HUES6 (cell line): Measurements from ENCODE around the gene SLC1A4.
A peak's percentile ranks its signal among the peaks of the same experiment; 100 is the strongest.

Source experiments
- H3K27ac ChIP-seq: 2 replicates; pipeline ENCODE4 v1.7.0; 2013; ENCODE audit warnings: low read depth, mild to moderate bottlenecking, low read length, inconsistent platforms
- H3K27me3 ChIP-seq: 2 replicates; pipeline ENCODE4 v1.6.1; 2013; ENCODE audit warnings: low read length; ENCODE audit not compliant: control insufficient read depth, insufficient read depth
- H3K36me3 ChIP-seq: 2 replicates; pipeline ENCODE4 v1.6.1; 2013; ENCODE audit warnings: low read length; ENCODE audit not compliant: control insufficient read depth, insufficient read depth
- H3K4me1 ChIP-seq: 2 replicates; pipeline ENCODE4 v1.6.1; 2013; ENCODE audit warnings: low read length; ENCODE audit not compliant: control insufficient read depth, insufficient read depth
- H3K4me3 ChIP-seq: 2 replicates; pipeline ENCODE4 v1.5.1; 2013; ENCODE audit warnings: low read depth, low read length
- H3K9ac ChIP-seq: one replicate; pipeline ENCODE4 v1.6.1; 2013; ENCODE audit warnings: mild to moderate bottlenecking, low read length
- H3K9me3 ChIP-seq: 2 replicates; pipeline ENCODE4 v1.6.1; 2013; ENCODE audit warnings: low read depth, low read length; ENCODE audit not compliant: control insufficient read depth, insufficient read depth

Gene SLC1A4

DNA sequence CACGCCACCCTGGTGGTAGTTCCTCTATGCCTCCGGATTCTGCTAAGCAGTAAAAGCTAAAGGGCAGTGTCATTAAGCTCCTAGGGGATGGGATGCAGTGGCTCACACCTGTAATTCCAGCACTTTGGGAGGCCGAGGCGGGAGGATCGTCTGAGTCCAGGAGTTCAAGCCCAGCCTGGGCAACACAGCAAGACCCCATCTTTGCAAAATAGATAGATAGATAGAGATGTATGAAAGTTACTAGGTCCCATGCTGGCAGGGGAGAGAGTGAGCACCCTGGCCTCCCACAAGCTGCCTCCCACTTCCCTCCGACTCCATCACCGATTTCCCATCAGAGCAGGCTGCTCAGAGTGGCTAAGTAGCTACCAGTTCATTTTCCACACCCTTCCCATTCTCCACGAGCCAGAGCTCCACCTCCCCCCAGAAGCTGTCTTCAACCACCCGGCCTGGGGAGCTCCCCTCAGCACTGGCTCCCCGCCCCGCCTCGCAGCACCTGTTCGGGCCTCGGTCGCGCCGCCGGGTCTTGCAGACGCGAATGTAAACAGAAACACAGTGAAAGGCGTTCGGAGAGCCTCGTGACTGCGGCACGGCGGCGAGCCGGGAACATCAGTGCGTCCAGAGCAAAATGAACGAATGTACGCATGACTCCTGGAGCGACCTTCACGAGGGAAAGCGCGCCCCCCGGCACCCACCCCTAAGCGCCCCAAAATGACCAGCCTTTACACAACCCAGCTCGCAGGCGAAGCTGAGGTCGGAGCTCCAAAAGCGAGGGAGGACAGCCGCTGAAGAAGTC, 66.4 kb downstream of the SLC1A4 start:
- Histone ChIP-seq H3K9ac (peak overlapping the region; percentile 56), H3K36me3 (no peaks in the 10 kb centered on the region), H3K4me1 (peaks cover 13% of the 10 kb centered on the region), H3K27me3 (peaks cover 4% of the 10 kb centered on the region; the same call in 1 of the 2 replicates), H3K27ac (no peak overlapping the region), H3K9me3 (no peaks in the 10 kb centered on the region), H3K4me3 (peak overlapping the region; percentile 73)

DNA sequence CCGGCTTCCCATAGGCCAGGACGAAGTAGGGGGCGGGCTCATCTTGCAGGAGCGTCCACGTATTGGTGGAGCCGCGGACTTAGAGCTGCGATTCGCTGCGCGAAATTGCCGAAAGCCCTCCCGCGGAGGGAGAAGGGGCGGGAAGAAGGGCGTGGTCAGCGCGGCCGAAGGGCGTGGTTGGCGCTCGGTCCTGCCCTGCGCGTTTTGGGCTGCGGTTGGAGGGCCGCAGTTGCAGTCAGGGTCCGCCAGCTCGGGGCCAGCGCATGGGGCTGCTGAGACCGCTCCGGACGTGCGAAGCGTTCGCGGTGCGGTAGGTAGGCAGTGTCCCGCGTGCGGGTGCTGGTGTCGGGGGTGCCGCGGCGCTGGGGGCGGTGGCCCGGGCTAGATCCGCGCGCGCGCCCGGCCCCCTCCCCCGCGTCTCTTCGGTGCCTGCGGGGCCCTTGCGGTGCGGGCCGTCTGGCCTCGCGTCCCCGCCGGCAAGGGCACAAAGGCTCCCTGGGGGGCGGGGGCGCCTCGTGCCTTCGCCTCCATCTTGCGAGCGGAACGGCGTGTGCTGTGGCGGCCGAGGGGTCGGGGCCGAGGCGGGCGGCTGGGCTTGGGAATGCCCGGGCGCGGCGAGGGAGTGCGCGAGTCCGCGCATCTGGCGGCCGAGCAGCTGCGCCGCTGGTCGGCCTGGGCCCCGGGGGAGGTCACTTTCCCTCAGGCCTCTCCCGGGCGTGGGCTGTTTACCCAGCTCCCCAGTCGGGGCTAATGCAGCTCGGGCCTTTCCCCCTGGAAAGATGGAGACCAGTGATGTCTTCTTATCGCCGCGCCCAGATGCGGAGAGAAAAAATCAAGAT, 67.2 kb downstream of the SLC1A4 start, which contains the start of gene CEP68:
TSS of gene CEP68 (plus strand) at position 202 of the 839 bp plus-strand sequence. CDS start 13,029 bp downstream, outside the sequence.
- H3K36me3 ChIP-seq = no peaks in the 10 kb centered on the region
- H3K4me3 ChIP-seq = peak within 1 kb of the TSS; percentile 73
- no peaks in the 10 kb centered on the region for H3K9me3 ChIP-seq
- peak within 1 kb of the TSS; percentile 76; the same call in 1 of the 2 replicates for H3K27ac ChIP-seq
- H3K4me1 ChIP-seq = peaks cover 13% of the 10 kb centered on the region
- H3K9ac ChIP-seq = peak within 1 kb of the TSS; percentile 76
- peaks cover 4% of the 10 kb centered on the region; the same call in 1 of the 2 replicates for H3K27me3 ChIP-seq

DNA sequence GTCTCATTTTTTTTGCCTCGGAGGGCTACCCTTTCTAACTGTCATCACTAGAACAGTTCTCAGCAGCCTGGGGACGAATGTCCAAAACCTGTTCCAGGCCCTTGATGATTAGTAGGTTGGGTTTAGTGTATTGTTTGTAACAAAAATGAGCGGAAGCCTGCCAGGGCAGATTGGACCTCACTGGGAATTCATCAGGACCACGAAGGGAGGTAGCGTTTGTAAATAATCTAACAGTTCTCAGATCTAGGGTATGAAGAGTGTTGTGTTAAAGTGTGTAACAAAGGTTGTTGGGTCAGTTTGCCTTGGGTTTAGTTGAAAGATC, 67.8 kb downstream of the SLC1A4 start:
- Histone ChIP-seq H3K9ac (peak overlapping the region; percentile 76), H3K27me3 (peaks cover 4% of the 10 kb centered on the region; the same call in 1 of the 2 replicates), H3K4me3 (peak overlapping the region; percentile 73), H3K4me1 (peaks cover 13% of the 10 kb centered on the region), H3K9me3 (no peaks in the 10 kb centered on the region), H3K36me3 (no peaks in the 10 kb centered on the region), H3K27ac (peak overlapping the region; percentile 76; the same call in 1 of the 2 replicates)

DNA sequence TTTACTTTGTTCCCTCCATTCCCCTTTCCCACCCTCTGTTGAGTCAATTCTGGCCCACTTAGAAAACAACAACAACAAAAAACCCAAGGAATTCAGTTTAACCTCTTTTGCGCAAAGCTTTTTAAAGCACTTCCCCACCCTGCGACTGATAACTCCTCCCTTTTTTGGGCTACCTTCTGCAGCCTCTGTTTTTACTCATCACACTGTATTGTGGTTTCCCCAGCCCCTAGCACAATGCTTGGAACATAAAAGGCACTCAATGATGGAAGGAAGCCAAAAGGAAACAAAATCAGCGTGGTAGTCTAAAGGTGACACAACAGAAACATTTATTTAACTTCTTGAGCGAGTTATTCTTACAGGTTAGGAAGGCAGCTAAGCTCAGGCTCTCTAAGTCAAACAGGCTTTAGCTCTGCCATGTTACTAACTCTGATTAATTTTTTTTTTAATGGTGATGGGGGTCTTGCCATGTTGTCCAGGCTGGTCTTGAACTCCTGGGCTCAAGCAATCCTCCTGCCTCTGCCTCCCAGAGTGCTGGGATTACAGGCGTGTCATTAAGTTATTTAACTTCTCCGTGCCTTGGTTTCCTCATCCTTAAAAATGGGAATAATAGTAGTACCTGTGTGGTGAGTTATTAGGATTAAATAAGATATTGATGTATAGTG, 68.3 kb downstream of the SLC1A4 start:
- no peaks in the 10 kb centered on the region for H3K9me3 ChIP-seq
- no peaks in the 10 kb centered on the region for H3K36me3 ChIP-seq
- H3K27me3 ChIP-seq = peaks cover 4% of the 10 kb centered on the region; the same call in 1 of the 2 replicates
- H3K27ac ChIP-seq = no peak overlapping the region
- H3K4me3 ChIP-seq = peak overlapping the region; percentile 73
- peaks cover 13% of the 10 kb centered on the region for H3K4me1 ChIP-seq
- H3K9ac ChIP-seq = peak overlapping the region; percentile 76

DNA sequence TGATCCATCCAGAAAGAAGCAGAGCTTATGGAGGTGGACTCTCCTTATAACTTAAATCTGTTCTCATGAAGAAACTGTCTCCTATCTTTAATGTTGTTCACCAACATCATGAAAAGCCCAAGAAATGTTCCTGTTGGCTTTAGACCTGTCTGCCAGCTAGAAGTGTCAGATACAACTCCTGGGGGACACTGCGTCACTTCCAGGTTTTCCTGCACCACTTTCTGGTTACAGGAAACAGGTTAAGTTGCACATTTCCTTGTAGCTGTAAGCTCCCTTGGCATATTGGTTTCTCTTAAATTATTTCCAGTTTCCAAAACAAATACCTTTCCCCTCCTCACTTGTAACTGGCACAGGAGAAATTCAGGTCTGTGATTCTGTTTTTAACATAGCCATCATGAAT, 69.9 kb downstream of the SLC1A4 start:
- Histone ChIP-seq H3K36me3 (no peaks in the 10 kb centered on the region), H3K9ac (no peak overlapping the region), H3K27me3 (peaks cover 4% of the 10 kb centered on the region; the same call in 1 of the 2 replicates), H3K4me3 (no peak overlapping the region), H3K9me3 (no peaks in the 10 kb centered on the region), H3K4me1 (peaks cover 13% of the 10 kb centered on the region), H3K27ac (no peak overlapping the region)

DNA sequence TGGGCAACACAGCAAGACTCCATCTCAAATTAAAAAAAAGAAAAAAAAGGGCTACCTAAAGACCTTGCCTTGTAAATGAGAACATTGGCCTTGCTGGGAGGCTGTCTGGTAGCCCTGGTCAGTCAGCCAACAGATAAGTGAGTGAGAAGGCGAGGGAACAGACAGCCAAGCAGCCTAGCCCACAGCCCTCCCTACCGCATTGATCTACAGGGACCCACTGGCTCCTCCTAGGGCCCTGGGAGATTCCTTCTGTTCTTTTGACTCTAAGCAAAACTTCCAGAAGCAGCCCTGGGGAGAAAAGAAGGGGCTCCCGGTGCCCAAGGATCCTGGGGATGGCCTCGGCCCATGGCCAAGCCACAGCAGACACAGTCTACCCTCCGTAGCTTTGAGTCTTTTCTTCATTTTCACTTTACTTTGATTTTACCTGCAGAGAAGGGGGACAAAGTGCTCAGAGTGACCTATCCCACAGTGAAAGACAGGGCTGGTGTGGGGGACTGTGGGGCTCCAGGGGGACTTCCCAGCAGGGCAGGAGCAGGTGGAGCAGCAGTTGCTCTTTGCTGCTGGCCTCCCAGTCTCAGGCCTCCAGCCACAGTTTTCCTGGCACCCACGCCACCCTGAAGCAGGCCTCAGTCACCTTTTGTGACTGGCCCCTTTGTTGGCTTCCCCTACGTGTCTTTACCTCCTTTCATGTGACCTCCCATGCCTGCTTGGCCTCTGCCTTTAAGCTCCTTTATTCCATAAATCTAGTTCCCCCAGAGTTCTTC, 72.1 kb downstream of the SLC1A4 start:
- no peak overlapping the region for H3K27ac ChIP-seq
- H3K27me3 ChIP-seq = no peaks in the 10 kb centered on the region
- no peaks in the 10 kb centered on the region for H3K9me3 ChIP-seq
- H3K4me3 ChIP-seq = no peak overlapping the region
- H3K9ac ChIP-seq = no peak overlapping the region
- H3K4me1 ChIP-seq = peaks cover 13% of the 10 kb centered on the region; the same call in 1 of the 2 replicates
- H3K36me3 ChIP-seq = no peaks in the 10 kb centered on the region

DNA sequence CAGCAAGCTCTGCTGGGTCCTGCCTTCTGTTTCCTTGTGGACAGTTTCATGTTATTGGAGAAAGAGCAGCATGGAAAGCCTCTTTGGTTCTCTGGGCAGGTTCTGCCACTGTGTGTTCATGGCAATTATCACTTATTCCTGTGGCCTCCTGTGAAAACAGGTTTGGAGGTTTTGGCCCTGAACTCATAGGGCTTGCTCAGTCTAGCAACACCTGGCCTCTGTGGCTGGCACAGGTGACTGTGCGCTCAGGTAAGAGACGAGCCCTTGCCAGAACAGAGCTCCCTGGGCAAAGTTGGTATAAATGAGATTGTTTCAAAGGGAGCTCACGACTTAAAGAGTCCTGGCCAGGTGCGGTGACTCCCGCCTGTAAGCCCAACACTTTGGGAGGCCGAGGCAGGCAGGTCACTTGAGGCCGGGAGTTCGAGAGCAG, 72.7 kb downstream of the SLC1A4 start:
- peaks cover 13% of the 10 kb centered on the region; the same call in 1 of the 2 replicates for H3K4me1 ChIP-seq
- H3K9me3 ChIP-seq = no peaks in the 10 kb centered on the region
- no peaks in the 10 kb centered on the region for H3K27me3 ChIP-seq
- no peak overlapping the region for H3K27ac ChIP-seq
- no peak overlapping the region for H3K4me3 ChIP-seq
- no peak overlapping the region for H3K9ac ChIP-seq
- no peaks in the 10 kb centered on the region for H3K36me3 ChIP-seq

DNA sequence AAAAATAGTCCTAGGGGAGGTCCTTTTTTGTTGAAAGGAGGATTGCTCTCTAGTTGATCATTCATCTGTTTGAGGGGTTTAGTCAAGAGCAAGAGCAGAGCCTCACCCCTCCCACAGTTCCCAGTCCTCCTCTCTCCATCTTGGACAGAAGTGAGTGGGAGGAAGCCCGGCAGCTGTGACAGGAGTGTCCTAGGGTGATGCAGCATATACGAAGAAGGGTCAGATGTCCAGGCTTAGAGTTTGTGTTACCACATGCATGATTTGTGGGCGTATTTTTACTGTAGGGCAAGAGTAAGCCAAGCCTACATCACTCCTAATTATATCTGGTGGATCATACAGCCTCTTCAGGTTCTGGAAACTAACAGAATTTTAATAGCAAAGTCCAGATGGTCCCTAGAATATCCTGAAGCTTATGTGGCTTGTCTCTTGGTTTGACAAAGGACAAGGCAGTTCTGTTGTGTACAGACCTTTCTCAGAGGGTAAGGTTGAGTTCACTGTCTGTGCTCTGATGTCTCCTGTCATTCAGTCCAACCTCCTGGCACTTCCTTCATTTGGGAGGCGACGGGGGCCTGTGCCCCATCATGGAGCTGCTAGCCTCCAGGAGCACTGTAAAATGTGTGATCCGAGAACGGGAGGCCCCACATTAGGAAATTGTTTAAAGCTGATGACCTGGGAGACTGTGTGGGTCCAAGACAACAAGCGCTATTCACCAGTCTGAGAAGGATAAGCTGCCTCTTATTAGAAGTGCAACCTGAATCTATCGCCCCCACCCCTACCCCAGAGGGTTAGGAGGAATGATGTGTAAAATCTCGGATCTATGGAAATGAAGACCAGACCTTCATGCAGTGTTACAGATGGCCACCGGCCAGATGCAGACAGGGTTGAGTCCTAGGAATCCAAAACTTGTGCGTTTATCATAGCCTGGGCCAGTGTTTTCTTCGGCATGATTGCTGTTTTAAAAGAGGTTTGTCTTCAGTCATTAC, 73.9 kb downstream of the SLC1A4 start:
- Histone ChIP-seq H3K36me3 (no peaks in the 10 kb centered on the region), H3K4me1 (peaks cover 8% of the 10 kb centered on the region; the same call in 1 of the 2 replicates), H3K27me3 (no peaks in the 10 kb centered on the region), H3K4me3 (no peak overlapping the region), H3K9ac (no peak overlapping the region), H3K27ac (no peak overlapping the region), H3K9me3 (no peaks in the 10 kb centered on the region)

DNA sequence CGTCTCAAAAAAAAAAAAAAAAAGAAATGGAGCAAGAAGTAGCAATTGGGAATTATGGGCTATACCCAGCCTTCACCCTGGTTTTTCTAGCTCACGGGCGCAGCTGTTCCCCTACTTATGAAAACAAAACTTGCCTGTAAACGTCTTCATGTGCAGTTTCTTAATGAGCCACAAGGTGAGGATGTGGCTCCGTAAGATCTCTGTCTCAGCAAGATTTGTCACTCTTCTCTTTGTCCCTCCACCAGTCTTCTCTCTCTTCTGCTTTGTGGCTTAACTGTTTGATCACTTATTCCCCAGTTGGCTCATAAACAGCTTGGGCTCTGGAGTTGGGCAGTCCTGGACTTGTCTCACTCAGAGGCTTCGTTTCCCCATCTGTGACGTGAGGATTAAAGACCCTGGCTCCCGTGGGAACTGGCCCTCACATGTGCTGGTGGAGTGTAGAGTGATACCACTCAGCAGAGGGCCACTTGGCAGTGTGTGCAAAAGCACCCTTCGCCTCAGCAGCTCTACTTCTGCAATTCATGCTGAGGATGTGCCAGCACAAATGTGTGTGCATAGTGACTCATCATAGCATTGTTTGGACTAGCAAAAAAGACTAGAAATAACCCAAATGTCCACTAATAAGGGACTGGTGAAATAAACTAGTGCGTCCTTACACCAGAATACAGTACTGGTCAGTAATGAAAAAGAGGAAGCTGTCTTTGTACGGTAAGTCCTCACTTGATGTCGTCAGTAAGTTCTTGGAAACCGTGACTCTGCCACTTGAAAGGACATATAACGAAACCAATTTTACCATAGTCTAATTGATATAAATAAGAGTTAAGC, 75.7 kb downstream of the SLC1A4 start:
- Histone ChIP-seq H3K9ac (no peak overlapping the region), H3K4me3 (no peak overlapping the region), H3K9me3 (no peaks in the 10 kb centered on the region), H3K4me1 (peaks cover 5% of the 10 kb centered on the region; the same call in 1 of the 2 replicates), H3K27ac (no peak overlapping the region), H3K27me3 (no peaks in the 10 kb centered on the region), H3K36me3 (0 out of 2 replicates have a peak, but pooled peaks cover 6% of the 10 kb centered on the region)
